Measurements from ENCODE around the gene FOXN3.
"Not testable (repeated sequence)": the region's sequence is repeated elsewhere in the genome, so short reads cannot be mapped to it uniquely, and the experiment has no call there.

Gene FOXN3

GRCh38 chr14:89126461-89126860 is 290.6 kb downstream of the FOXN3 start:
- DNase-seq (ENCODE audit: low spot score) = no peak

DNA sequence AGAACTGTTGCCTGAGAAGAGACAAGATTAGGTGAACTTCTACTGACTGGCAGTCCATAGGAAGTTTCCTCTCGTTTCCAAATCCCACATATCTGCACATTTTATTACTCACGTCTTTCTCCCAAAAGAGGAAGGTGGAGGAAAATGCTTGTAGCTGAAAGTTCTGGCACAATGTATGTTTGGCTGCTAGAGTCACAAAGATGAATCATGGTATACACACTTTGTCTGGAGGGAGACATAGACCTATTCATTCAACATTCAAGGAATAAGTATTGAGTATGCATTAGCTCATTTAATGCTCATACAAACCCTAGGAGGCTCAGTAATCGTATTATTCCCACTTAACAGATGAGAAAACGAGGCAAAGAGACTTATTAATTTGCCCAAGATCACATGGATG is 291.8 kb downstream of the FOXN3 start:
- DNase-seq (ENCODE audit: low spot score) = no peak

- DNase-seq (ENCODE audit: low spot score) = no peak
Measured at GRCh38 chr14:89123851-89124250, 293.2 kb downstream of the FOXN3 start.

GRCh38 chr14:89123215-89123614 is 293.8 kb downstream of the FOXN3 start:
- no peak for DNase-seq (ENCODE audit: low spot score)

DNA sequence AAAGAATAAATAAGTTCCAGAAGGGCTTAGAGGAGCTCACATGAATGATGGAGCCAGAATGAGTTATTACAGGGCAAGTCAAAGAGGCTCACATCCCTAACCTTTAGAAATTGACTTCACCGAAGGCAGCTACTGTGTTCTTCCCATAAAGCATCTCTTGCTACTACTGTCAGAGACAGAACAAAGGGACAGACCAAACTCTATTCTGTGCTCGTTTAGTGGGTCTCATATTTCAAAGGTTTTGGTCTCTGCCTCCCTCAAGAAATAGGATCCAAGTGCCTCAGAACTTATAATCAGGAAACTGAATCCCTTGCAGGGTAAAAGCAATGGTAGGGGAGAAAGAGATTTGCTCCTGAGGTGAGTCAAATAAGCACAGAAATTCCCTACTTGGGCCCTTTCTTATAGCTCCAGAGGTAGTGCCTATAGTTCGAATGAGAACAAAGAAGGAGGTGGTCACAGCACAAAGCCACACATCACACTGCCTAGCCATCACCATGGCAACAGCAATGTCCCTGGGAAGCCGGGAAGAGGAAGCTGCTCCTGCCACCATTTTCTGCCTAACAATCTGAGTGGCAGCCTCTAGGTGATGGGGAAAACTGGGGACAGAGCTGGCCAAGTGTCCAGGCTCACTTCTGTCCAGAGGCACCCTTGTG is 294.9 kb downstream of the FOXN3 start:
- DNase-seq (ENCODE audit: low spot score) = no peak

DNA sequence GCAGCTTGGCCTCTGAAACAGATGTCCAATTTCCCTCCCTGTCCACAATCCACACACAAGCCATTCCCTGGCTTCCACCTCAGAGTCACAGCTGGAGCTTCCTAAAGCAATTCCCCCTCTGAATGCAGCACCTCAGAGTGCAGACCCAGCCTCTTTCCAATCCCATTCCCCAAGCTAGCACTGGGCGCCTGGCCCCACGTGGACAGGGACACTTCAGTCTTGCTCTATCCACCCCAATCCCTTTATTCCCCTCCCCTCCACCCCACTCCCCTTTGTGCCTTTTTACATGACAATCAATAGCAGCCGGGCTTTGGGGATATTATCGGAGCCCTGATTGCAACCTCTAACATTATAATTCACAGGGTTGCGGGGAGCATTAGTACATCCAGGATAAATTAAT is 300.0 kb downstream of the FOXN3 start:
- DNase-seq (ENCODE audit: low spot score) = no peak

DNA sequence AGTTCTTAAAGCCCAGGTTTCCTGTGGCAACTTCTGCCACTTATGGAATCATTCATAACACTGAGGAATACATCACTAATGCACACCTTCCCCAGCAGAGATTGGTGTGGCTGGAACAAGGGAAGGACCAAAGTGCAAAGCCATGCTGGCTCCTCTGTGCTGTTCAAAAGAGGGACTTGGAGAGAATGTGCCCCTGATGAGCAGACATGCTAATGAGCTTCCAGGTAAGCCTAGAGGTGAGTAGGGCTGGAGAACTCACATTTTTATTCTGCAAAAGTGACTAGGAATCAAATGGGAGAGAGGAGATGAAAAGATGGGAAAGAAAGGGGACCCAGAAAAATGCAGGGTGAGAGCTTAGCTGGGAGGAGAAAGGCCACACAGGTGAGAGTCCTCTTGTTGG is 302.9 kb downstream of the FOXN3 start:
- DNase-seq (ENCODE audit: low spot score) = no peak

GRCh38 chr14:89112720-89113119 is 304.3 kb downstream of the FOXN3 start:
- DNase-seq (ENCODE audit: low spot score) = no peak

- DNase-seq (ENCODE audit: low spot score) = not testable (repeated sequence)
Measured at GRCh38 chr14:89111766-89112543, 305.1 kb downstream of the FOXN3 start.

GRCh38 chr14:89111232-89111631 is 305.8 kb downstream of the FOXN3 start:
- DNase-seq (ENCODE audit: low spot score) = not testable (repeated sequence)

DNA sequence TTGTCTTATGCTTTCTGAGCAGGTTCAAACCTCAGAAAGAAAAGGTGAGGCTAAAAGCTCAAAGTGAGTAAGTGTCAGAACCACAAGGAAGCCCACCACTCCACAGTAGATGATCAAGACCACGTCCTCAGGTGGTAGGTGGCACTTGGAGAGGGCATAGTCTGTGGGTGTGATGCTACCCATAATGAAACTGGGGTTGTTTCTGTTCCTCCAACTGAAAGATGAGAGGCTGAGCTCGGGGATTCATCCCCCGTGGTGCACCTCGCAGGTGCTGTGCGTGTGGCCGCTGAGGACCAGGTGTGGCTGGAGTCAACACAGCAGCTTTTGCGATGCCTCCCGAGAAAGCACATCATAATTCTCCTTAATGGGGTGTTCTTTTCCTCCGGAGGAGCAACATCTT is 306.9 kb downstream of the FOXN3 start:
- DNase-seq (ENCODE audit: low spot score) = no peak

- no peak for DNase-seq (ENCODE audit: low spot score)
Measured at GRCh38 chr14:89108608-89109007, 308.4 kb downstream of the FOXN3 start.

- DNase-seq (ENCODE audit: low spot score) = no peak
Measured at GRCh38 chr14:89107626-89108025, 309.4 kb downstream of the FOXN3 start.

All from HuH-7 (cell line).